K562 (cell line): ENCODE measurements around the gene SURF4. TPM values are rescaled to one million over a fixed set of nuclear protein-coding genes. Genes with fewer than 3 reads are reported as not detected.
A peak's percentile ranks its signal among the peaks of the same experiment; 100 is the strongest.
"Not testable (repeated sequence)": the region's sequence is repeated elsewhere in the genome, so short reads cannot be mapped to it uniquely, and the experiment has no call there.

ENCODE experiments used
- ATF1 ChIP-seq, 2 experiments: fragments of 450-650 bp in 1 of 2; IDR thresholded peaks; 2 replicates each; pipeline ENCODE4 v1.6.1; 2016; ENCODE audit warnings: missing compliant biosample characterization in 1 of 2, missing genetic modification characterization in 1 of 2
- CC2D1A ChIP-seq: fragments of 450-650 bp; IDR thresholded peaks from 2 replicates; pipeline ENCODE4 v1.6.1; 2017; ENCODE audit warnings: mild to moderate bottlenecking
- MTA3 ChIP-seq: fragments of 450-650 bp; formaldehyde crosslinking; IDR thresholded peaks from 2 replicates; pipeline ENCODE4 v1.6.1; 2017; ENCODE audit warnings: mild to moderate bottlenecking, borderline replicate concordance
- NCOR1 ChIP-seq: fragments of 450-650 bp; IDR thresholded peaks from 2 replicates; pipeline ENCODE4 v1.6.1; 2016; ENCODE audit warnings: mild to moderate bottlenecking, moderate library complexity
- RB1 ChIP-seq: fragments of 450-650 bp; IDR thresholded peaks from 2 replicates; pipeline ENCODE4 v1.6.1; 2017; ENCODE audit warnings: low read depth, mild to moderate bottlenecking
- SUPT5H ChIP-seq: fragments of 450-650 bp; IDR thresholded peaks from 2 replicates; pipeline ENCODE4 v1.6.1; 2016
- TFAP4 ChIP-seq: sonication (generic); formaldehyde crosslinking; IDR thresholded peaks from 2 replicates; pipeline ENCODE4 v1.8.0; 2022; ENCODE audit warnings: missing genetic modification reagents, mild to moderate bottlenecking, moderate library complexity, borderline replicate concordance
- ZBTB33 ChIP-seq: sonication (generic); formaldehyde crosslinking; IDR thresholded peaks from 2 replicates; pipeline ENCODE4 v1.8.1; 2023; ENCODE audit warnings: mild to moderate bottlenecking, missing genetic modification reagents
- ZNF263 ChIP-seq: sonication (generic); formaldehyde crosslinking; IDR thresholded peaks from 2 replicates; pipeline ENCODE4 v1.8.0; 2022; ENCODE audit warnings: mild to moderate bottlenecking, missing genetic modification reagents, borderline replicate concordance
- polyA plus RNA-seq, 8 experiments: library from polyadenylated mRNA; depleted of rRNA in 4 of 8; stranded (reverse) in 5 of 8; unstranded in 3 of 8; fragments of >200 nt; fragmentation: Nextera tagmentation in 2 of 8; fragmentation: Illumina TruSeq in 1 of 8; extraction: Ambion mirVana in 2 of 8; extraction: Trizol in 1 of 8; gene quantifications; 2 replicates each; pipeline versions ENCODE4 v1.2.1 to v1.2.3, GENCODE V29; 2011 to 2014; ENCODE audit warnings: inconsistent platforms in 1 of 8, missing spikeins in 1 of 8
- total RNA-seq, 7 experiments: library from RNA; depleted of rRNA in 6 of 7; stranded (reverse); fragments of >200 nt in 6 of 7; fragmentation: Illumina TruSeq in 2 of 7; extraction: Trizol in 2 of 7; gene quantifications; 2 replicates each; pipeline versions ENCODE4 v1.2.1 to v1.2.3, GENCODE V29; 2011 to 2021; ENCODE audit warnings: low replicate concordance in 1 of 7
- TF ChIP-seq, protein P1 (sequence below), 2 experiments: fragments of 450-650 bp; conservative IDR thresholded peaks; 2 replicates each; pipeline ENCODE4 v1.6.1; 2017; ENCODE audit warnings: mild to moderate bottlenecking in 2 of 2, moderate library complexity in 2 of 2

SURF4 gene
- total and polyA plus RNA-seq, 9 of the 15 experiments (the other 6 are each of a cell fraction or from before 2014, with no cell fraction given), result 8.4 to 176 (median 130) TPM

- TF ChIP-seq TFAP4 (CRISPR knock-in tag) (peak; percentile 48), SUPT5H (peak; percentile 58), ZBTB33 (CRISPR knock-in tag) (peak; percentile 62; the same call in 1 of the 2 replicates), RB1 (peak; percentile 34; the same call in 1 of the 2 replicates), CC2D1A (peak; percentile 76), ATF1 (tag; IDR thresholded peaks at IDR 0.05) (peak; percentile 77), NCOR1 (0 out of 2 replicates have a peak, but pooled peaks have one; percentile 6), MTA3 (0 out of 2 replicates have a peak, but pooled peaks have one; percentile 42), ZNF263 (CRISPR knock-in tag) (peak; percentile 26; the same call in 1 of the 2 replicates)
- not testable (repeated sequence) for TF ChIP-seq ATF1 (CRISPR knock-in tag; IDR thresholded peaks at IDR 0.05)
- TF ChIP-seq, protein P1, sequence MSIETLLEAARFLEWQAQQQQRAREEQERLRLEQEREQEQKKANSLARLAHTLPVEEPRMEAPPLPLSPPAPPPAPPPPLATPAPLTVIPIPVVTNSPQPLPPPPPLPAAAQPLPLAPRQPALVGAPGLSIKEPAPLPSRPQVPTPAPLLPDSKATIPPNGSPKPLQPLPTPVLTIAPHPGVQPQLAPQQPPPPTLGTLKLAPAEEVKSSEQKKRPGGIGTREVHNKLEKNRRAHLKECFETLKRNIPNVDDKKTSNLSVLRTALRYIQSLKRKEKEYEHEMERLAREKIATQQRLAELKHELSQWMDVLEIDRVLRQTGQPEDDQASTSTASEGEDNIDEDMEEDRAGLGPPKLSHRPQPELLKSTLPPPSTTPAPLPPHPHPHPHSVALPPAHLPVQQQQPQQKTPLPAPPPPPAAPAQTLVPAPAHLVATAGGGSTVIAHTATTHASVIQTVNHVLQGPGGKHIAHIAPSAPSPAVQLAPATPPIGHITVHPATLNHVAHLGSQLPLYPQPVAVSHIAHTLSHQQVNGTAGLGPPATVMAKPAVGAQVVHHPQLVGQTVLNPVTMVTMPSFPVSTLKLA (conservative IDR thresholded peaks at IDR 0.05), result 0 out of 4 replicates have a peak, but pooled peaks of 1 of the 2 experiments have one; percentile 34
Measured at GRCh38 chr9:133329306-133330156, 46.3 kb downstream of the SURF4 start (continued).
